Lung (tissue), 14 donors: ENCODE measurements around the gene GOLGA8M. TPM values are rescaled to one million over a fixed set of nuclear protein-coding genes. Genes with fewer than 3 reads are reported as not detected.
"Not testable (repeated sequence)": the region's sequence is repeated elsewhere in the genome, so short reads cannot be mapped to it uniquely, and the experiment has no call there.

Experiments used
- ATAC-seq: fragments of 200-7000 bp; cut with Tn5 transposase; one replicate; pipeline ENCODE4 v1.9.1; 2020; ENCODE audit warnings: moderate number of reproducible peaks; ENCODE audit not compliant: insufficient read depth, low FRiP score
- DNase-seq, 3 donors: peaks; one replicate each; pipeline ENCODE4 v3.0.0-alpha.2; 2013 to 2017
- H3K27ac ChIP-seq, 2 donors: one replicate each; pipeline ENCODE4 v1.5.1; 2013; ENCODE audit warnings: mild to moderate bottlenecking in 2 of 2, moderate library complexity in 2 of 2, control low read depth in 1 of 2, inconsistent platforms in 1 of 2, low read depth in 1 of 2, low read length in 1 of 2
- H3K27me3 ChIP-seq, 3 donors: one replicate each; pipeline ENCODE4 v1.5.1; 2013; ENCODE audit warnings: low read length in 2 of 3; ENCODE audit not compliant: control insufficient read depth in 3 of 3, insufficient read depth in 3 of 3
- H3K36me3 ChIP-seq, 4 donors: one replicate each; pipeline ENCODE4 v1.5.1; 2013; ENCODE audit warnings: low read length in 4 of 4, mild to moderate bottlenecking in 1 of 4, moderate library complexity in 1 of 4; ENCODE audit not compliant: control insufficient read depth in 4 of 4, insufficient read depth in 4 of 4
- H3K4me1 ChIP-seq, 5 donors: one replicate each; pipeline ENCODE4 v1.5.1; 2013; ENCODE audit warnings: low read length in 5 of 5, mild to moderate bottlenecking in 2 of 5, moderate library complexity in 1 of 5; ENCODE audit not compliant: control insufficient read depth in 5 of 5, insufficient read depth in 5 of 5
- H3K4me3 ChIP-seq: one replicate; pipeline ENCODE4 v1.5.1; 2013; ENCODE audit warnings: mild to moderate bottlenecking, control low read depth, moderate library complexity
- H3K9ac ChIP-seq, 2 donors: one replicate each; pipeline ENCODE4 v1.5.1; 2013; ENCODE audit warnings: low read length in 2 of 2, control low read depth in 1 of 2; ENCODE audit not compliant: insufficient read depth in 1 of 2
- H3K9me3 ChIP-seq, 4 donors: one replicate each; pipeline ENCODE4 v1.5.1; 2013; ENCODE audit warnings: low read length in 3 of 4, mild to moderate bottlenecking in 1 of 4, moderate library complexity in 1 of 4; ENCODE audit not compliant: control insufficient read depth in 4 of 4, insufficient read depth in 3 of 4
- WGBS, 2 donors: extraction: QIAGEN DNeasy Blood & Tissue Kit; methylation state at CpG; one replicate each; pipeline ENCODE4 v1.1.7; 2013; 5-methylcytosine and 5-hydroxymethylcytosine counted together
- long read RNA-seq, 5 donors: transcript quantifications; one replicate each; lab custom pipeline, GENCODE V29; 2026
- polyA plus RNA-seq, 2 donors: library from polyadenylated mRNA; stranded (reverse); fragments of 200-250 nt; gene quantifications; one replicate each; pipeline ENCODE4 v1.2.1, GENCODE V29; 2013
- total RNA-seq, 2 donors: library from RNA; depleted of rRNA in 1 of 2; stranded (reverse); fragments of >200 nt in 1 of 2; gene quantifications; one replicate each; pipeline ENCODE4 v1.2.1, GENCODE V29; 2014 to 2021
- donor health status: Bipolar disorder and iron deficiency.
- donor health status: healthy.
- donor health status: DM: yes; HTN: yes; CAD: no.

GOLGA8M gene, protein sequence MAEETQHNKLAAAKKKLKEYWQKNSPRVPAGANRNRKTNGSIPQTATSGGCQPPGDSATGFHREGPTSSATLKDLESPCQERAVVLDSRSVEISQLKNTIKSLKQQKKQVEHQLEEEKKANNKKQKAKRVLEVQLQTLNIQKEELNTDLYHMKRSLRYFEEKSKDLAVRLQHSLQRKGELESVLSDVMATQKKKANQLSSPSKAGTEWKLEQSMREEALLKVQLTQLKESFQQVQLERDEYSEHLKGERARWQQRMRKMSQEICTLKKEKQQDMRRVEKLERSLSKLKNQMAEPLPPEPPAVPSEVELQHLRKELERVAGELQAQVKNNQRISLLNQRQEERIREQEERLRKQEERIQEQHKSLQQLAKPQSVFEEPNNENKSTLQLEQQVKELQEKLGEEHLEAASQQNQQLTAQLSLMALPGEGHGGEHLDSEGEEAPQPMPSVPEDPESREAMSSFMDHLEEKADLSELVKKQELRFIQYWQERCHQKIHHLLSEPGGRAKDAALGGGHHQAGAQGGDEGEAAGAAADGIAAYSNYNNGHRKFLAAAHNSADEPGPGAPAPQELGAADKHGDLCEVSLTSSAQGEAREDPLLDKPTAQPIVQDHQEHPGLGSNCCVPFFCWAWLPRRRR
- total RNA-seq (1 to 10 TPM; 1.8 to 2.1 TPM), polyA plus RNA-seq (under 1 TPM; 0.10 to 0.40 TPM)
- long read RNA-seq, donor 1: 0 reads
- long read RNA-seq, donor 2: 0 reads
- long read RNA-seq, donor 3: 0 reads
- long read RNA-seq, donor 4: 0 reads
- long read RNA-seq, donor 5: 0 reads

- not testable (repeated sequence) for H3K27ac ChIP-seq, H3K36me3 ChIP-seq, H3K9ac ChIP-seq, H3K4me3 ChIP-seq, DNase-seq, H3K9me3 ChIP-seq, ATAC-seq, H3K4me1 ChIP-seq, H3K27me3 ChIP-seq
- 82 to 100% methylated on average over 2 of the region's 10 CpGs for WGBS, 2 donors
Measured at GRCh38 chr15:28712270-28712669, at the start of gene GOLGA8M. TSS of gene GOLGA8M (minus strand) at chr15:28712421. CDS start at chr15:28712323, 98 bp downstream.

DNA sequence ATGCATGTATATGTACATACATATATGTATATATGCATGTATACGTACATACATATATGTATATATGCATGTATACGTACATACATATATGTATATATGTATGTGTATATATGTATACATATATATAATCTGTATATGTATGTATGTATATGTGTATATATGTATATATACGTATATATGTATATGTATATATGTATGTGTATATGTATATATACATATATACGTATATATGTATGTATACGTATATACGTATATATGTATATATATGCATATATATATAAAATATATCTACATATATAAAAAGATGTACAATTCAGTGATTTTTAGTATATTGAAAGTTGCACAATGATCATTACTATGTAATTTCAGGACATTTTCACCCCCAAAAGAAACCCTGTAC, 30.7 kb upstream of the GOLGA8M start:
- not testable (repeated sequence) for H3K4me3 ChIP-seq, H3K4me1 ChIP-seq, H3K36me3 ChIP-seq, ATAC-seq, H3K27ac ChIP-seq, H3K9ac ChIP-seq, H3K9me3 ChIP-seq, H3K27me3 ChIP-seq, DNase-seq
- 78 to 86% methylated on average over 6 of the region's 6 CpGs for WGBS, 2 donors

DNA sequence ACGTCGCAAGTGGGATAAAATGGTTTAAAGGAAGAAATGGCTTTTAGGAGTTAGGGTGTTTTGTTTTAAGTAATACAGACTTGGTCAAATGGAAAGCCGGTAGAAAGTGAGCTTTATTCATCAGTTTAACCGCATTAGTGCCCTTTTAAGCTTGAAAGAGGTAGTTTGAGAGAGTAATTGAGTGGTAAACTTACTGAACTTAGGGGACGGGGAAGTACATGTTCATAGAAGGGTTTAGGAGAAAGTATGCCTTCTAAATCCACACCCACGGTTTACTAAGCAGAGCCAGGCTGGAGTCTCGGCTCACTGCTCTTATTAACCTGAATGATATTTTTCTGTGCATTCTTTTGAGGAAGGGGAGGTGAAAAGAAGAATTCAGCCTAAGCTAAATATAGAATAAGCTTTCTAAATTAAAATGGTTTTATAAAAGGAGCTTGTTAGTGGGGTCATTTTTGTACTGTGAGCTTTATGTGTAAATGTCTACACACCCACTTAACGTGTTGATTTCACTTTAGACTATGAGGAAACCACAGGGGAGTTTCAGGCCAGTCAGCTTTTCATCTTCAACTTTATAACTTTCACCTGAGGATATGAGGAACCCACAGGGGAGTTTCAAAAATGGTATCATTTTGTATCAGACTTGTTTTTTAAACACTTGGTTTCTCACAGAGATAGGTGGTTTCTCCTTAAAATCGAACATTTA, 26.5 kb upstream of the GOLGA8M start:
- not testable (repeated sequence) for ATAC-seq, H3K36me3 ChIP-seq, H3K4me3 ChIP-seq, H3K27me3 ChIP-seq, H3K9me3 ChIP-seq, H3K9ac ChIP-seq, DNase-seq, H3K4me1 ChIP-seq
- 17 to 20% methylated on average over 7 of the region's 9 CpGs for WGBS, 2 donors
- peak overlapping the region in 1 of 2 donors; percentile 45 for H3K27ac ChIP-seq

- H3K27me3 ChIP-seq, DNase-seq, ATAC-seq, H3K36me3 ChIP-seq, H3K4me3 ChIP-seq, H3K9ac ChIP-seq, H3K4me1 ChIP-seq, H3K9me3 ChIP-seq: not testable (repeated sequence)
- 1 to 5% methylated on average over 2 to 3 of the region's 23 CpGs for WGBS, 2 donors
- H3K27ac ChIP-seq: peak overlapping the region in 1 of 2 donors; percentile 88
Measured at GRCh38 chr15:28738200-28738561, 26.0 kb upstream of the GOLGA8M start.

DNA sequence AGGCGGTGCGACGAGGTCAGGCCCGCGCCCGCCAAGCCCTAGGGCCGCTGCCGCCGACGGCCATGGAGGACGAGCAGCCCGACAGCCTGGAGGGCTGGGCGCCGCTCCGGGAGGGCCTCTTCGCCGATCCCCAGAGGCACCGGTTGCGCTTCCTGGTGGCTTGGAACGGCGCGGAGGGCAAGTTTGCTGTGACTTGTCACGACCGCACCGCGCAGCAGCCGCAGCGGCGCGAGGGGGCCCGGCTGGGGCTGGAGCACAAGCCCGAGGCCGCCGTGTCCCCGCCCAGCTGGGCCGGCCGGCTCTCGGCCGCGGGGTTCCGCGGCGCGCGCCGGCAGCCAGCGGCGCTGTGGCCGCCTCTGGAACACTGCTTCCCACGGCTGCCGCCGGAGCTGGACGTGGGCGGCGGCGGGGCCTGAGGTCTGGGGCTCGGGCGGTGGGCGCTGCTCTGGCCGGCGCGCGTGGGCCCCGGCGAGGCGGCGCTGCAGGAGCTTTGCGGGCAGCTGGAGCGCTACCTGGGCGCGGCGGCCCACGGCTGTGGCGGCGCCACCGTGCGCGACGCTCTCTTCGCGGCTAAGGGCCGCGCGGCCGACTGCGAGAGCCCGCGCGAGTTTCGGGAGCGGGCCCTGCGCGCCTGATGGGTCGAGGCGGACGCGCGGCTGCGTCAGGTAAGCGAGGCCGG, 25.4 kb upstream of the GOLGA8M start:
- H3K27me3 ChIP-seq: not testable (repeated sequence)

DNA sequence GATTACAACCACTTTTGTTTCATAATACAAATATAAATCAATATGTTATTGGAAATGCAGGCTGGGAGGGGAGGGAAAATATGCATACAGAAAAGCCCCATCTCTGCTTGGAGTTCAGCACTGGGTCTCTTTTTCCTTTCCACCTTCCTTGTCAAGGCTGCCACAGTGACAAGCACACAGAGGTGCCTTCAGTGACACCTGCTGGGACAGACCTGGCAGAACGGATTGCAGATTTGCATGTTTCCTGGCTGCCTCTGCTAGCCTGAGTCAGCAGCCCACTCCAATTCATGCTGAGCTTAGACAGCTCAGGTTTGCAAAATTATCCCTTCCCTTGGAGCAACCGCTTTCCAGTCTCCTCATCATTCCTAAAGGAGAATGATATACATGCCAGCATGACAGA, 15.8 kb upstream of the GOLGA8M start:
- H3K9me3 ChIP-seq, H3K27ac ChIP-seq, ATAC-seq, H3K27me3 ChIP-seq, H3K9ac ChIP-seq, H3K36me3 ChIP-seq, H3K4me1 ChIP-seq, H3K4me3 ChIP-seq: not testable (repeated sequence)
- WGBS, 2 donors: 36 to 40% methylated on average over 2 of the region's 2 CpGs
- peak in 1 of 3 donors; percentile 35 for DNase-seq

More for the DNA sequence above, 25.4 kb upstream of the GOLGA8M start:
- ATAC-seq: peak; percentile 91
- H3K9me3 ChIP-seq, H3K36me3 ChIP-seq, H3K9ac ChIP-seq, H3K4me1 ChIP-seq: not testable (repeated sequence)
- Histone ChIP-seq H3K27ac (peak overlapping the region; percentile 59 to 88), H3K4me3 (peak overlapping the region; percentile 36)
- WGBS, 2 donors: 0 to 1% methylated on average over 24 to 86 of the region's 101 CpGs
- DNase-seq: peak; percentile 36 to 48 (median 47)

DNA sequence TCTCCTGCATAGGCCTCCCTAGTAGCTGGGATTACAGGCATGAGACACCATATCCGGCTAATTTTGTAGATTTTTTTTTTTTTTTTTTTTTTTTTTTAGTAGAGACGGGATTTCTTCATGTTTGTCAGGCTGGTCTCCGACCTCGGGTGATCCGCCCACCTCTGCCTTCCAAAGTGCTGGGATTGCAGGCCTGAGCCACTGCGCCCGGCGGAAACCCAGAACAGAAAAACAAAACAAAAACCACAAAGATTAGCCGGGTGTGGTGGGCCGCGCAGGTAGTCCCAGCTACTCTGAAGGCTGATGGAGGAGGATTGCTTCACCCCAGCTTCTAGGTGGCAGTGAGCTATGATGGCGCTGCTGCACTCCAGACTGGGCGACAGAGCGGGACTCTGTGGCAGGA, 14.8 kb upstream of the GOLGA8M start:
- not testable (repeated sequence) for DNase-seq, H3K4me3 ChIP-seq, H3K9ac ChIP-seq, H3K36me3 ChIP-seq, H3K4me1 ChIP-seq, H3K27ac ChIP-seq, ATAC-seq, H3K27me3 ChIP-seq, H3K9me3 ChIP-seq
- 86 to 89% methylated on average over 14 of the region's 14 CpGs for whole genome bisulfite sequencing, 2 donors
